Activated naive CD8-positive, alpha-beta T cell treated with anti-CD3 and anti-CD28 coated beads, Interleukin-2, amount 50 U/mL, for 24 hours (primary cell): ENCODE results near the gene CMIP.
A peak's percentile ranks its signal among the peaks of the same experiment; 100 is the strongest.

Experiments
- ATAC-seq: fragments of 150-1000 bp; cut with Tn5 transposase; one replicate; pipeline ENCODE4 v1.10.0; 2021
- DNase-seq: peaks from one replicate; pipeline ENCODE4 v3.0.0; 2021
- H3K27ac Mint-ChIP-seq: one replicate; pipeline ENCODE4 v1.8.0; 2021; ENCODE audit warnings: mild to moderate bottlenecking, mixed read lengths
- H3K27me3 Mint-ChIP-seq: one replicate; pipeline ENCODE4 v1.8.0; 2021; ENCODE audit warnings: mixed read lengths
- H3K36me3 Mint-ChIP-seq: one replicate; pipeline ENCODE4 v1.8.0; 2021; ENCODE audit warnings: low read depth, mixed read lengths
- H3K4me1 Mint-ChIP-seq: one replicate; pipeline ENCODE4 v1.8.0; 2021; ENCODE audit warnings: mixed read lengths
- H3K4me3 Mint-ChIP-seq: one replicate; pipeline ENCODE4 v1.8.0; 2021; ENCODE audit warnings: mild to moderate bottlenecking, moderate library complexity, mixed read lengths
- H3K9me3 Mint-ChIP-seq: one replicate; pipeline ENCODE4 v1.8.0; 2021; ENCODE audit warnings: mixed read lengths

The CMIP gene

GRCh38 chr16:81714583-81714982 lies 270.0 kb downstream of the CMIP start:
- no peaks in the 10 kb centered on the region for H3K36me3 Mint-ChIP-seq
- H3K27ac Mint-ChIP-seq = no peak overlapping the region
- DNase-seq (no peak), ATAC-seq (no peak)
- no peaks in the 10 kb centered on the region for H3K27me3 Mint-ChIP-seq
- no peak overlapping the region for H3K4me3 Mint-ChIP-seq
- peaks cover 41% of the 10 kb centered on the region for H3K4me1 Mint-ChIP-seq
- H3K9me3 Mint-ChIP-seq = no peaks in the 10 kb centered on the region

- no peak for DNase-seq
- Mint-ChIP-seq H3K36me3 (no peaks in the 10 kb centered on the region), H3K27ac (peak overlapping the region; percentile 68), H3K9me3 (no peaks in the 10 kb centered on the region), H3K27me3 (no peaks in the 10 kb centered on the region), H3K4me3 (peak overlapping the region; percentile 34), H3K4me1 (peaks cover 42% of the 10 kb centered on the region)
- ATAC-seq = peak; percentile 23
Measured at GRCh38 chr16:81715358-81716196, 271.0 kb downstream of the CMIP start.

- Mint-ChIP-seq H3K4me3 (no peak overlapping the region), H3K36me3 (no peaks in the 10 kb centered on the region), H3K27me3 (no peaks in the 10 kb centered on the region), H3K4me1 (peaks cover 42% of the 10 kb centered on the region), H3K9me3 (peaks cover 3% of the 10 kb centered on the region), H3K27ac (no peak overlapping the region)
- no peak for ATAC-seq
- DNase-seq = no peak
Measured at GRCh38 chr16:81716478-81717225, 272.0 kb downstream of the CMIP start.

GRCh38 chr16:81717662-81718189 lies 273.1 kb downstream of the CMIP start:
- DNase-seq (no peak), ATAC-seq (no peak)
- H3K4me1 Mint-ChIP-seq = peaks cover 42% of the 10 kb centered on the region

GRCh38 chr16:81718637-81719036 lies 274.0 kb downstream of the CMIP start:
- Mint-ChIP-seq H3K36me3 (no peaks in the 10 kb centered on the region), H3K9me3 (peaks cover 4% of the 10 kb centered on the region), H3K27me3 (no peaks in the 10 kb centered on the region), H3K27ac (peak overlapping the region; percentile 73), H3K4me3 (peak overlapping the region; percentile 76), H3K4me1 (peaks cover 46% of the 10 kb centered on the region)
- ATAC-seq = no peak
- no peak for DNase-seq

More at GRCh38 chr16:81717662-81718189, 273.1 kb downstream of the CMIP start:
- Mint-ChIP-seq H3K27ac (peak overlapping the region; percentile 76), H3K9me3 (peaks cover 4% of the 10 kb centered on the region), H3K27me3 (no peaks in the 10 kb centered on the region), H3K36me3 (no peaks in the 10 kb centered on the region), H3K4me3 (peak overlapping the region; percentile 14)

GRCh38 chr16:81719993-81720392 lies 275.4 kb downstream of the CMIP start:
- Mint-ChIP-seq H3K4me1 (peaks cover 40% of the 10 kb centered on the region), H3K4me3 (no peak overlapping the region), H3K27me3 (no peaks in the 10 kb centered on the region), H3K36me3 (no peaks in the 10 kb centered on the region), H3K9me3 (peaks cover 4% of the 10 kb centered on the region), H3K27ac (no peak overlapping the region)
- no peak for ATAC-seq
- DNase-seq = no peak

GRCh38 chr16:81720973-81721906 lies 276.6 kb downstream of the CMIP start:
- Mint-ChIP-seq H3K27me3 (no peaks in the 10 kb centered on the region), H3K27ac (no peak overlapping the region), H3K36me3 (no peaks in the 10 kb centered on the region), H3K4me1 (peaks cover 28% of the 10 kb centered on the region), H3K9me3 (peaks cover 4% of the 10 kb centered on the region), H3K4me3 (no peak overlapping the region)
- DNase-seq (no peak), ATAC-seq (no peak)

- ATAC-seq (peak; percentile 89), DNase-seq (no peak)
- Mint-ChIP-seq H3K36me3 (no peaks in the 10 kb centered on the region), H3K4me1 (peaks cover 13% of the 10 kb centered on the region), H3K27me3 (no peaks in the 10 kb centered on the region), H3K27ac (peak overlapping the region; percentile 22), H3K9me3 (peaks cover 4% of the 10 kb centered on the region), H3K4me3 (no peak overlapping the region)
Measured at GRCh38 chr16:81723098-81723723, 278.6 kb downstream of the CMIP start.

GRCh38 chr16:81728435-81728834 lies 283.8 kb downstream of the CMIP start:
- Mint-ChIP-seq H3K4me3 (peak overlapping the region; percentile 38), H3K4me1 (peaks cover 14% of the 10 kb centered on the region), H3K27me3 (no peaks in the 10 kb centered on the region), H3K27ac (no peak overlapping the region), H3K36me3 (no peaks in the 10 kb centered on the region), H3K9me3 (no peaks in the 10 kb centered on the region)
- DNase-seq = no peak
- no peak for ATAC-seq

GRCh38 chr16:81729451-81729850 lies 284.8 kb downstream of the CMIP start:
- no peak overlapping the region for H3K4me3 Mint-ChIP-seq
- H3K36me3 Mint-ChIP-seq = no peaks in the 10 kb centered on the region
- DNase-seq (no peak), ATAC-seq (no peak)
- H3K9me3 Mint-ChIP-seq = no peaks in the 10 kb centered on the region
- no peaks in the 10 kb centered on the region for H3K27me3 Mint-ChIP-seq
- no peak overlapping the region for H3K27ac Mint-ChIP-seq
- peaks cover 14% of the 10 kb centered on the region for H3K4me1 Mint-ChIP-seq

- peak; percentile 67 for DNase-seq
- no peaks in the 10 kb centered on the region for H3K9me3 Mint-ChIP-seq
- peak; percentile 89 for ATAC-seq
- no peaks in the 10 kb centered on the region for H3K27me3 Mint-ChIP-seq
- H3K4me1 Mint-ChIP-seq = peaks cover 14% of the 10 kb centered on the region
- peak overlapping the region; percentile 79 for H3K4me3 Mint-ChIP-seq
- H3K36me3 Mint-ChIP-seq = no peaks in the 10 kb centered on the region
- H3K27ac Mint-ChIP-seq = peak overlapping the region; percentile 85
Measured at GRCh38 chr16:81730090-81731051, 285.8 kb downstream of the CMIP start.

- no peaks in the 10 kb centered on the region for H3K27me3 Mint-ChIP-seq
- peaks cover 14% of the 10 kb centered on the region for H3K4me1 Mint-ChIP-seq
- no peak overlapping the region for H3K27ac Mint-ChIP-seq
- no peaks in the 10 kb centered on the region for H3K9me3 Mint-ChIP-seq
- no peak overlapping the region for H3K4me3 Mint-ChIP-seq
- ATAC-seq (no peak), DNase-seq (no peak)
- H3K36me3 Mint-ChIP-seq = no peaks in the 10 kb centered on the region
Measured at GRCh38 chr16:81731649-81732048, 287.0 kb downstream of the CMIP start.

GRCh38 chr16:81732699-81733098 lies 288.1 kb downstream of the CMIP start:
- Mint-ChIP-seq H3K27me3 (no peaks in the 10 kb centered on the region), H3K27ac (peak overlapping the region; percentile 26), H3K4me1 (peaks cover 17% of the 10 kb centered on the region), H3K4me3 (no peak overlapping the region), H3K36me3 (no peaks in the 10 kb centered on the region), H3K9me3 (no peaks in the 10 kb centered on the region)
- ATAC-seq (no peak), DNase-seq (no peak)
